Breast epithelium (tissue), 4 donors: ENCODE results near the gene CACNB3. TPM values are rescaled to one million over a fixed set of nuclear protein-coding genes. Genes with fewer than 3 reads are reported as not detected.

Source experiments
- DNase-seq, 2 donors: peaks; one replicate each; pipeline ENCODE4 v3.0.0-alpha.2; 2019; ENCODE audit warnings: low spot score in 2 of 2
- H3K27ac ChIP-seq, 2 donors: fragments of 200-600 bp; sonication (generic) in 1 of 2; one replicate each; pipeline ENCODE4 v1.5.1; 2016 to 2019; ENCODE audit warnings: mild to moderate bottlenecking in 1 of 2
- H3K27me3 ChIP-seq, 2 donors: fragments of 200-600 bp; sonication (generic) in 1 of 2; one replicate each; pipeline versions ENCODE4 v1.5.1 to v1.6.0; 2017 to 2019; ENCODE audit warnings: control low read depth in 1 of 2, mild to moderate bottlenecking in 1 of 2
- H3K36me3 ChIP-seq: fragments of 200-600 bp; one replicate; pipeline ENCODE4 v1.5.1; 2019
- H3K4me1 ChIP-seq, 2 donors: fragments of 200-600 bp; sonication (generic); one replicate each; pipeline ENCODE4 v1.5.1; 2016 to 2019; ENCODE audit warnings: control low read depth in 1 of 2
- H3K4me3 ChIP-seq, 3 donors: fragments of 200-600 bp; sonication (generic); 1 replicate in 2 of 3; 2 replicates in 1 of 3; pipeline ENCODE4 v1.5.1; 2016 to 2019; ENCODE audit warnings: mild to moderate bottlenecking in 3 of 3, moderate library complexity in 2 of 3
- H3K9me3 ChIP-seq, 2 donors: fragments of 200-600 bp; sonication (generic) in 1 of 2; one replicate each; pipeline ENCODE4 v1.5.1; 2016 to 2019; ENCODE audit warnings: control low read depth in 1 of 2
- CTCF ChIP-seq, 3 donors: fragments of 450-650 bp; IDR thresholded peaks; one replicate each; pipeline ENCODE4 v1.5.1; 2016 to 2017; ENCODE audit warnings: antibody characterized with exemption in 3 of 3, mild to moderate bottlenecking in 3 of 3, moderate library complexity in 3 of 3
- POLR2A ChIP-seq: fragments of 450-650 bp; IDR thresholded peaks from one replicate; pipeline ENCODE4 v1.6.1; 2016; ENCODE audit warnings: antibody characterized with exemption, mild to moderate bottlenecking, moderate library complexity
- POLR2AphosphoS5 ChIP-seq, 3 donors: sonication (generic); formaldehyde crosslinking; IDR thresholded peaks; one replicate each; pipeline ENCODE4 v1.6.1; 2017; ENCODE audit warnings: antibody characterized with exemption in 3 of 3
- intact Hi-C: fragments of 100-400 bp; cut with DNase I; formaldehyde crosslinking; loops from one replicate; pipeline ENCODE4 v1.15.1; 2023; ENCODE audit warnings: low total_unique reads
- total RNA-seq, 3 donors: library from RNA; depleted of rRNA; stranded (reverse); fragments of >200 nt; gene quantifications; one replicate each; pipeline ENCODE4 v1.1.0, GENCODE V29; 2016

Gene CACNB3
- total RNA-seq, 3 donors from 2014 or later, result 4.0 to 17.0 (median 10.8) TPM

- Histone ChIP-seq H3K9me3 (no peaks in the 10 kb centered on the region), H3K36me3 (no peaks in the 10 kb centered on the region), H3K4me3 (peak within 1 kb of the TSS; percentile 89 to 92 (median 92)), H3K27ac (peak within 1 kb of the TSS; percentile 96 to 98), H3K4me1 (peaks cover 0 to 12% of the 10 kb centered on the region in 2 donors), H3K27me3 (no peaks in the 10 kb centered on the region)
- intact Hi-C loops, result no loop called here
- peak; percentile 56 to 83 for DNase-seq
- peak in 1 of 3 donors; percentile 23 for TF ChIP-seq POLR2AphosphoS5 (IDR thresholded peaks at IDR 0.05)
- TF ChIP-seq CTCF (IDR thresholded peaks at IDR 0.05), result no peak
Observed at GRCh38 chr12:48788854-48789775, 29.2 kb upstream of the CACNB3 start, which contains the start of gene ADCY6. ADCY6 (minus strand) TSS chr12:48789089; CDS start chr12:48783434, 5,655 bp downstream.

GRCh38 chr12:48789858-48790326 is 28.4 kb upstream of the CACNB3 start:
- intact Hi-C loops, result no loop called here
- no peak for DNase-seq
- Histone ChIP-seq H3K27ac (peak overlapping the region; percentile 96 to 98), H3K36me3 (no peaks in the 10 kb centered on the region), H3K4me3 (peak overlapping the region; percentile 89 to 92 (median 92)), H3K9me3 (no peaks in the 10 kb centered on the region), H3K4me1 (peaks cover 0 to 12% of the 10 kb centered on the region in 2 donors), H3K27me3 (no peaks in the 10 kb centered on the region)
- TF ChIP-seq CTCF (IDR thresholded peaks at IDR 0.05) (no peak), POLR2A (no peak), POLR2AphosphoS5 (IDR thresholded peaks at IDR 0.05) (no peak)

GRCh38 chr12:48793696-48794095 is 24.6 kb upstream of the CACNB3 start:
- intact Hi-C loops, result no loop called here
- no peak for DNase-seq
- Histone ChIP-seq H3K27me3 (no peaks in the 10 kb centered on the region), H3K9me3 (no peaks in the 10 kb centered on the region), H3K4me3 (no peak overlapping the region), H3K36me3 (no peaks in the 10 kb centered on the region), H3K27ac (no peak overlapping the region), H3K4me1 (no peaks in the 10 kb centered on the region)
- no peak for TF ChIP-seq POLR2AphosphoS5 (IDR thresholded peaks at IDR 0.05)
- TF ChIP-seq CTCF (IDR thresholded peaks at IDR 0.05), result no peak
- no peak for TF ChIP-seq POLR2A

- Histone ChIP-seq H3K4me3 (no peak overlapping the region), H3K9me3 (no peaks in the 10 kb centered on the region), H3K27me3 (no peaks in the 10 kb centered on the region), H3K4me1 (no peaks in the 10 kb centered on the region), H3K36me3 (no peaks in the 10 kb centered on the region), H3K27ac (no peak overlapping the region)
- DNase-seq, result no peak
- intact Hi-C loops, result no loop called here
- TF ChIP-seq CTCF (IDR thresholded peaks at IDR 0.05), result no peak
Observed at GRCh38 chr12:48794870-48795269, 23.4 kb upstream of the CACNB3 start.
